Measurements from ENCODE around the gene ATP2A2.
"Not testable (repeated sequence)": the region's sequence is repeated elsewhere in the genome, so short reads cannot be mapped to it uniquely, and the experiment has no call there.

ATP2A2 gene

GRCh38 chr12:110280779-110281548, at the start of gene ATP2A2:
Gene ATP2A2 (plus strand): TSS chr12:110281247. CDS start chr12:110281790, 543 bp downstream.
- DNase-seq, result peak; percentile 91 to 92

GRCh38 chr12:110233212-110233903, 47.7 kb upstream of the ATP2A2 start:
- no peak for DNase-seq

GRCh38 chr12:110234331-110234751, 46.7 kb upstream of the ATP2A2 start:
- no peak for DNase-seq

- no peak for DNase-seq
Measured at GRCh38 chr12:110234755-110235154, 46.3 kb upstream of the ATP2A2 start.

GRCh38 chr12:110235383-110235782, 45.7 kb upstream of the ATP2A2 start:
- DNase-seq, result no peak

GRCh38 chr12:110243227-110243626, 37.8 kb upstream of the ATP2A2 start:
- DNase-seq, result no peak

- DNase-seq, result no peak
Measured at GRCh38 chr12:110244372-110244771, 36.7 kb upstream of the ATP2A2 start.

- DNase-seq, result no peak
Measured at GRCh38 chr12:110244829-110245228, 36.2 kb upstream of the ATP2A2 start.

GRCh38 chr12:110245369-110245772, 35.7 kb upstream of the ATP2A2 start:
- peak; percentile 45 to 54 for DNase-seq

- DNase-seq, result no peak
Measured at GRCh38 chr12:110246636-110247339, 34.3 kb upstream of the ATP2A2 start.

- DNase-seq, result no peak
Measured at GRCh38 chr12:110247340-110248095, 33.5 kb upstream of the ATP2A2 start.

GRCh38 chr12:110248096-110248447, 33.0 kb upstream of the ATP2A2 start:
- DNase-seq, result no peak

- DNase-seq, result no peak
Measured at GRCh38 chr12:110249105-110249504, 31.9 kb upstream of the ATP2A2 start.

- no peak for DNase-seq
Measured at GRCh38 chr12:110249716-110250225, 31.3 kb upstream of the ATP2A2 start.

GRCh38 chr12:110251381-110251780, 29.7 kb upstream of the ATP2A2 start:
- no peak for DNase-seq

GRCh38 chr12:110252716-110253115, 28.3 kb upstream of the ATP2A2 start:
- DNase-seq, result no peak

- DNase-seq, result peak in 1 of 2 donors; percentile 42
Measured at GRCh38 chr12:110253176-110253575, 27.9 kb upstream of the ATP2A2 start.

GRCh38 chr12:110254971-110255540, 26.0 kb upstream of the ATP2A2 start:
- no peak for DNase-seq

GRCh38 chr12:110255890-110256456, 25.1 kb upstream of the ATP2A2 start:
- DNase-seq, result not testable (repeated sequence)

GRCh38 chr12:110256780-110257431, 24.1 kb upstream of the ATP2A2 start:
- DNase-seq, result peak; percentile 7 to 48

- DNase-seq, result no peak
Measured at GRCh38 chr12:110258466-110258865, 22.6 kb upstream of the ATP2A2 start.

Measured in CD4-positive, alpha-beta T cell treated with Interleukin-4 for 1 hour (primary cell).